ENCODE measurements around the gene ARL16. TPM values are rescaled to one million over a fixed set of nuclear protein-coding genes. Genes with fewer than 3 reads are reported as not detected.

The ARL16 gene
- total and polyA plus RNA-seq, 2 of the 8 experiments (the other 6 are each of a cell fraction or from before 2014, with no cell fraction given), result 37.0 to 60.8 TPM

GRCh38 chr17:81700353-81701287 lies 17.0 kb upstream of the ARL16 start:
- H3K23me2 ChIP-seq (ENCODE audit: low read depth, low read length), result peaks cover 9% of the 10 kb centered on the region
- H4K8ac ChIP-seq (ENCODE audit: extremely low read depth, insufficient read depth, low read length), result peak overlapping the region; percentile 57; the same call in 1 of the 2 replicates
- H4K20me1 ChIP-seq (replicated peaks in 1 of 2; ENCODE audit: control insufficient read depth in 1 of 2, insufficient read depth in 2 of 2, low read length in 2 of 2), result peaks cover 7 to 13% of the 10 kb centered on the region in 2 experiments
- peak overlapping the region in 2 of 4 experiments; percentile 11 to 29; a peak in 2 of 7 replicates for H3K9ac ChIP-seq (replicated peaks in 1 of 4; ENCODE audit: extremely low read depth in 1 of 4, low read depth in 3 of 4, low read length in 3 of 4)
- no peak overlapping the region for H3K56ac ChIP-seq (replicated peaks; ENCODE audit: insufficient read length, low read depth, low read length)
- no peak overlapping the region for H3K23ac ChIP-seq (ENCODE audit: insufficient read length)
- H2BK120ac ChIP-seq (replicated peaks; ENCODE audit: low read depth, low read length), result no peak overlapping the region
- no peak overlapping the region for H3K4ac ChIP-seq (replicated peaks; ENCODE audit: insufficient read length, low read depth, low read length)
- no peak overlapping the region for H2BK12ac ChIP-seq (ENCODE audit: low read depth, low read length)
- no peak overlapping the region for H2BK20ac ChIP-seq (ENCODE audit: low read length)
- H3K36me3 ChIP-seq (ENCODE audit: control insufficient read depth in 2 of 4, insufficient read depth in 4 of 4, low read length in 3 of 4), result peaks cover 5 to 44% (median 19%) of the 10 kb centered on the region in 4 experiments; a peak in 7 of 8 replicates
- no peak overlapping the region for H3K14ac ChIP-seq (ENCODE audit: insufficient read length)
- no peak overlapping the region; a peak in 1 of 4 replicates for H3K4me2 ChIP-seq (ENCODE audit: insufficient read depth in 1 of 2, low read depth in 2 of 2, low read length in 2 of 2)
- H3K4me1 ChIP-seq (replicated peaks in 1 of 4; ENCODE audit: control insufficient read depth in 3 of 4, insufficient read depth in 4 of 4, low read length in 3 of 4), result peaks cover 0 to 14% (median 10%) of the 10 kb centered on the region in 4 experiments; a peak in 5 of 7 replicates
- POLR2A ChIA-PET (ENCODE audit: partially characterized antibody), result interaction anchor here (0.7 to 28.4 kb wide), 8 partner anchors 9 to 169 kb away, joined by 3 to 436 read pairs (median 56); partner anchors contain the start of genes ARL16, CCDC137, HGS and MRPL12
- H2BK15ac ChIP-seq (ENCODE audit: low read length), result no peak overlapping the region
- H3K27me3 ChIP-seq (replicated peaks in 1 of 4; ENCODE audit: control insufficient read depth in 3 of 4, extremely low read depth in 1 of 4, insufficient read depth in 3 of 4, low read length in 3 of 4), result no peaks in the 10 kb centered on the region
- peaks cover 14% of the 10 kb centered on the region for H3K79me1 ChIP-seq (ENCODE audit: low read depth, low read length)
- CTCF ChIA-PET (ENCODE audit: partially characterized antibody), result interaction anchor here (1.0 to 1.7 kb wide), 7 partner anchors 9 to 170 kb away, joined by 3 to 5 read pairs (median 4); partner anchors contain the start of gene ARHGDIA
- no peak overlapping the region for H3K18ac ChIP-seq (ENCODE audit: extremely low read depth, low read length)
- no peak overlapping the region; the same call in 1 of the 2 replicates for H2BK5ac ChIP-seq (ENCODE audit: low read depth, low read length)
- FAIRE-seq (no peak), DNase-seq (ENCODE audit: low read depth in 1 of 2, low spot score in 2 of 2) (no peak)
- H2AFZ ChIP-seq (ENCODE audit: low read length), result no peak overlapping the region
- no peak overlapping the region for H2AK5ac ChIP-seq (ENCODE audit: low read depth, low read length)
- 94% methylated on average over 19 of the region's 25 CpGs; no CpG with 5 or more reads in 1 of the 2 experiments for WGBS, 2 experiments (ENCODE audit: extremely low coverage in 1 of 2, insufficient coverage in 1 of 2, insufficient read length in 1 of 2, insufficient replicate concordance in 2 of 2, low coverage in 1 of 2, low lambda C conversion rate in 2 of 2, missing lambda C conversion rate in 1 of 2)
- no peaks in the 10 kb centered on the region for H3K9me3 ChIP-seq (ENCODE audit: insufficient read depth in 2 of 2, low read depth in 1 of 2, low read length in 1 of 2)
- H3K4me3 ChIP-seq (ENCODE audit: extremely low read depth in 1 of 4, insufficient read depth in 2 of 4, low read depth in 3 of 4, low read length in 4 of 4), result no peak overlapping the region
- H4K91ac ChIP-seq (replicated peaks; ENCODE audit: insufficient read length, low read length), result no peak overlapping the region
- no peak overlapping the region for H3K27ac ChIP-seq (ENCODE audit: low read depth, low read length)
- H4K5ac ChIP-seq (ENCODE audit: insufficient read length, low read depth, low read length), result no peak overlapping the region
- peaks cover 9 to 43% of the 10 kb centered on the region in 2 experiments; a peak in 3 of 4 replicates for H3K79me2 ChIP-seq (ENCODE audit: control insufficient read depth in 1 of 2, insufficient read depth in 2 of 2, low read length in 2 of 2)
- TF ChIP-seq EGR1 (IDR thresholded peaks at IDR 0.05; ENCODE audit: borderline replicate concordance, low read depth, low read length) (no peak), TBP (IDR thresholded peaks at IDR 0.05; ENCODE audit: low read depth, low read length) (no peak), BCL11A (IDR thresholded peaks at IDR 0.05; ENCODE audit: low read depth in 2 of 2, low read length in 2 of 2) (no peak), ASH2L (IDR thresholded peaks at IDR 0.05; ENCODE audit: low read length) (no peak), CHD2 (IDR thresholded peaks at IDR 0.05; ENCODE audit: low read length) (no peak), RXRA (IDR thresholded peaks at IDR 0.05; ENCODE audit: insufficient read depth, low read depth, low read length) (no peak), CTBP2 (IDR thresholded peaks at IDR 0.05; ENCODE audit: borderline replicate concordance, insufficient read depth, insufficient read length, low read length) (no peak), RNF2 (IDR thresholded peaks at IDR 0.05; ENCODE audit: borderline replicate concordance, low read depth, low read length, missing control alignments, poor library complexity, severe bottlenecking) (no peak), SP4 (IDR thresholded peaks at IDR 0.05; ENCODE audit: low read length) (no peak), JUN (IDR thresholded peaks at IDR 0.05; ENCODE audit: low read depth, low read length) (no peak), GABPA (IDR thresholded peaks at IDR 0.05; ENCODE audit: borderline replicate concordance, insufficient read depth, low read length) (no peak)
